Loucy (cell line): ENCODE data around the gene COL17A1.

Experiments
- H2AFZ ChIP-seq: fragments of 200-600 bp; sonication (generic); 2 replicates; pipeline ENCODE4 v1.6.0; 2016; ENCODE audit warnings: antibody characterized with exemption, mild to moderate bottlenecking, low read length, moderate library complexity
- H3F3A ChIP-seq: fragments of 200-600 bp; 2 replicates; pipeline ENCODE4 v1.6.0; 2016; ENCODE audit warnings: antibody characterized with exemption, low read depth, mild to moderate bottlenecking
- H3K27me3 ChIP-seq: fragments of 200-600 bp; sonication (generic); 2 replicates; pipeline ENCODE4 v1.6.1; 2014; ENCODE audit warnings: low read length, mild to moderate bottlenecking; ENCODE audit not compliant: insufficient read depth, poor library complexity, severe bottlenecking
- H3K36me3 ChIP-seq: fragments of 200-600 bp; sonication (generic); 2 replicates; pipeline ENCODE4 v1.6.1; 2016; ENCODE audit warnings: low read length; ENCODE audit not compliant: insufficient read depth
- H3K4me1 ChIP-seq: fragments of 200-600 bp; sonication (generic); 2 replicates; pipeline ENCODE4 v1.5.1; 2014; ENCODE audit warnings: low read length, mild to moderate bottlenecking; ENCODE audit not compliant: insufficient read depth, poor library complexity, severe bottlenecking
- H3K4me2 ChIP-seq: fragments of 200-600 bp; sonication (generic); 2 replicates; pipeline ENCODE4 v1.6.0; 2014; ENCODE audit warnings: antibody characterized with exemption, low read length, low read depth, mild to moderate bottlenecking; ENCODE audit not compliant: poor library complexity, severe bottlenecking
- H3K4me3 ChIP-seq: fragments of 200-600 bp; sonication (generic); 2 replicates; pipeline ENCODE4 v1.5.1; 2014; ENCODE audit warnings: low read length, mild to moderate bottlenecking, mixed read lengths; ENCODE audit not compliant: poor library complexity, severe bottlenecking
- H3K79me2 ChIP-seq: fragments of 200-600 bp; sonication (generic); 2 replicates; pipeline ENCODE4 v1.6.1; 2014; ENCODE audit warnings: low read length; ENCODE audit not compliant: insufficient read depth
- H3K9ac ChIP-seq: fragments of 200-600 bp; sonication (generic); 2 replicates; pipeline ENCODE4 v1.6.0; 2014; ENCODE audit warnings: mild to moderate bottlenecking, low read depth, low read length, moderate library complexity; ENCODE audit not compliant: poor library complexity, severe bottlenecking
- H3K9me2 ChIP-seq: fragments of 200-600 bp; sonication (generic); replicated peaks from 2 replicates; pipeline ENCODE4 v1.6.1; 2016; ENCODE audit warnings: low read depth, low read length, mixed read lengths
- H3K9me3 ChIP-seq: fragments of 200-600 bp; sonication (generic); 2 replicates; pipeline ENCODE4 v1.6.1; 2014; ENCODE audit warnings: mild to moderate bottlenecking, antibody characterized with exemption, low read length, low read depth; ENCODE audit not compliant: insufficient read depth
- H4K20me1 ChIP-seq: fragments of 200-600 bp; sonication (generic); 2 replicates; pipeline ENCODE4 v1.6.0; 2014; ENCODE audit warnings: antibody characterized with exemption, low read length, mild to moderate bottlenecking; ENCODE audit not compliant: insufficient read depth, poor library complexity, severe bottlenecking
- CTCF ChIP-seq: fragments of 200-600 bp; sonication (generic); conservative IDR thresholded peaks from 2 replicates; pipeline ENCODE4 v1.5.1; 2014; ENCODE audit warnings: mild to moderate bottlenecking, antibody characterized with exemption, low read length
- EZH2phosphoT487 ChIP-seq: fragments of 200-600 bp; IDR thresholded peaks from 2 replicates; pipeline ENCODE4 v1.6.1; 2018; ENCODE audit warnings: antibody characterized with exemption, mild to moderate bottlenecking, moderate library complexity, borderline replicate concordance

The COL17A1 gene

GRCh38 chr10:104103956-104104355, 18.3 kb upstream of the COL17A1 start:
- H3K9me2 ChIP-seq, result no peaks in the 10 kb centered on the region
- H4K20me1 ChIP-seq, result no peaks in the 10 kb centered on the region
- TF ChIP-seq EZH2phosphoT487 (no peak), CTCF (no peak)
- H3K36me3 ChIP-seq, result no peaks in the 10 kb centered on the region
- H3K79me2 ChIP-seq, result no peaks in the 10 kb centered on the region
- H3K4me3 ChIP-seq, result no peak overlapping the region
- no peak overlapping the region for H3K4me2 ChIP-seq
- no peaks in the 10 kb centered on the region for H3K27me3 ChIP-seq
- H3K9ac ChIP-seq, result no peak overlapping the region
- no peaks in the 10 kb centered on the region for H3K9me3 ChIP-seq
- no peaks in the 10 kb centered on the region for H3F3A ChIP-seq
- no peak overlapping the region for H2AFZ ChIP-seq
- H3K4me1 ChIP-seq, result no peaks in the 10 kb centered on the region

DNA sequence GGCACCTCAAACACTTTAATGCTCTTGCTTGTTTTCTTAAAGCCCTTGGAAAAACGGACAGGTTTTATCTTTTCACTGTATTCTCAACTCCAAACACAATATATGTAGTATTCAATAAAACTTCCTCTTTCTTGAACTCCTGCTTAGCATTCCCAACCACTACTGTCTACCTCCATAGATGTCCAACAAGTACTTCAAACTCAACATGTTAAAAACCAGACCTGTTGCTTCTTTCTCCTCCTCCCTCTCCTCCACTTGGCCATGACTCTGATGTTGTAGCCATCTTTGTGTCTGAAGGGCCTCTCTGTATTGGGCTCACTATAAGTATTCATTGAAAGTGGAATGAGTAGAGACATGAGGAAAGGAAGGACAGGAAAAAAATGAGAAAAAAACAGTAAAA, 16.2 kb upstream of the COL17A1 start:
- H3K4me2 ChIP-seq, result no peak overlapping the region
- no peaks in the 10 kb centered on the region for H4K20me1 ChIP-seq
- no peak for TF ChIP-seq EZH2phosphoT487
- no peak for TF ChIP-seq CTCF
- H3K4me3 ChIP-seq, result no peak overlapping the region
- peaks cover 5% of the 10 kb centered on the region; the same call in 1 of the 2 replicates for H3K9me3 ChIP-seq
- H3K27me3 ChIP-seq, result no peaks in the 10 kb centered on the region
- no peaks in the 10 kb centered on the region for H3F3A ChIP-seq
- no peaks in the 10 kb centered on the region for H3K79me2 ChIP-seq
- peak overlapping the region; percentile 35; the same call in 1 of the 2 replicates for H2AFZ ChIP-seq
- no peaks in the 10 kb centered on the region for H3K9me2 ChIP-seq
- no peaks in the 10 kb centered on the region for H3K4me1 ChIP-seq
- no peaks in the 10 kb centered on the region for H3K36me3 ChIP-seq
- H3K9ac ChIP-seq, result no peak overlapping the region

DNA sequence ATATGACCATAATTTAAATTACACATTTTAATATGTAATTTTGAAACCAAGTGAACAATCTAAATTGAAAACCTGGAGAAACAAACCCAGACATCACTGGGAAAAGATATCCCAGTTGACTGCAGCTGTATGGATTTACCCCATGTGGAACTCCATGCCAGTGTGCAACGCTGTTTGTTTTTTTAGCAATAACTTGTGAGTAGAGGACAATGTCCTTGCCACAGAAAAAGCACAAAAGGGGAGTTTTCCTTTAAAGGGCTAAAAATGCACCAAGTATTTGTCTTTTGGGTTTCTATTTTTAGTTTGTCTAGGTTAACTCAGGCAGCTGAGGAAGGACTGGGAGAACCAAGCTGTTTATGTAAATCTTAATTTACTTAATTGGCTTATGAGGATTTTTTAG, 15.1 kb upstream of the COL17A1 start:
- Histone ChIP-seq H3K79me2 (no peaks in the 10 kb centered on the region), H3K9me2 (no peaks in the 10 kb centered on the region), H3K9me3 (peaks cover 12% of the 10 kb centered on the region; the same call in 1 of the 2 replicates), H2AFZ (no peak overlapping the region), H3K36me3 (no peaks in the 10 kb centered on the region), H3K9ac (no peak overlapping the region), H3K4me2 (no peak overlapping the region), H3K4me1 (no peaks in the 10 kb centered on the region), H3K4me3 (no peak overlapping the region), H3F3A (no peaks in the 10 kb centered on the region), H3K27me3 (no peaks in the 10 kb centered on the region), H4K20me1 (no peaks in the 10 kb centered on the region)
- no peak for TF ChIP-seq CTCF
- TF ChIP-seq EZH2phosphoT487, result no peak
